K562 (cell line): ENCODE measurements around the gene MTHFR. TPM values are rescaled to one million over a fixed set of nuclear protein-coding genes. Genes with fewer than 3 reads are reported as not detected.

Experiments used
- DIDO1 ChIP-seq: fragments of 450-650 bp; IDR thresholded peaks from 2 replicates; pipeline ENCODE4 v1.6.1; 2016; ENCODE audit warnings: low read depth, missing biosample characterization, missing genetic modification characterization
- EP400 ChIP-seq: fragments of 450-650 bp; IDR thresholded peaks from 2 replicates; pipeline ENCODE4 v1.6.1; 2017; ENCODE audit warnings: antibody characterized with exemption, mild to moderate bottlenecking, moderate library complexity
- ERF ChIP-seq: fragments of 450-650 bp; formaldehyde crosslinking; IDR thresholded peaks from 2 replicates; pipeline ENCODE4 v1.4.0; 2020; ENCODE audit warnings: mild to moderate bottlenecking, mixed read lengths
- FOXK2 ChIP-seq, 2 experiments: fragments of 450-650 bp; IDR thresholded peaks in 1 of 2; conservative IDR thresholded peaks in 1 of 2; 2 replicates each; pipeline ENCODE4 v1.6.1; 2016; ENCODE audit warnings: low read depth in 2 of 2, mild to moderate bottlenecking in 1 of 2
- GATAD2A ChIP-seq: fragments of 450-650 bp; IDR thresholded peaks from 2 replicates; pipeline ENCODE4 v1.6.1; 2017
- HIVEP1 ChIP-seq: fragments of 250-450 bp; sonication (Bioruptor Pico); IDR thresholded peaks from 2 replicates; pipeline ENCODE4 v1.4.0; 2020; ENCODE audit warnings: mild to moderate bottlenecking
- HMG20A ChIP-seq: fragments of 450-650 bp; formaldehyde crosslinking; conservative IDR thresholded peaks from 2 replicates; pipeline ENCODE4 v1.4.0; 2020; ENCODE audit warnings: mild to moderate bottlenecking, mixed read lengths
- NCOA6 ChIP-seq: fragments of 450-650 bp; IDR thresholded peaks from 2 replicates; pipeline ENCODE4 v1.6.1; 2017; ENCODE audit warnings: mild to moderate bottlenecking
- NR3C1 ChIP-seq: sonication (generic); formaldehyde crosslinking; IDR thresholded peaks from 2 replicates; pipeline ENCODE4 v1.8.1; 2022; ENCODE audit warnings: missing genetic modification reagents
- PPARD ChIP-seq: fragments of 250-450 bp; sonication (Bioruptor Pico); IDR thresholded peaks from 2 replicates; pipeline ENCODE4 v1.8.0; 2022; ENCODE audit warnings: inconsistent platforms, mild to moderate bottlenecking, moderate library complexity
- SMARCA4 ChIP-seq: fragments of 450-650 bp; IDR thresholded peaks from 2 replicates; pipeline ENCODE4 v1.6.1; 2016
- SP1 ChIP-seq: sonication (generic); formaldehyde crosslinking; IDR thresholded peaks from 2 replicates; pipeline ENCODE4 v1.8.1; 2022; ENCODE audit warnings: mild to moderate bottlenecking, missing genetic modification reagents
- TBL1XR1 ChIP-seq, 2 experiments: IDR thresholded peaks; 2 replicates each; pipeline ENCODE4 v1.6.1; 2012; ENCODE audit warnings: improper control_type of control experiment in 2 of 2, low read length in 2 of 2, mild to moderate bottlenecking in 1 of 2
- TEAD4 ChIP-seq, 2 experiments: sonication (generic) in 1 of 2; formaldehyde crosslinking in 1 of 2; IDR thresholded peaks; 2 replicates each; pipeline versions ENCODE4 v1.6.1 to v1.8.0; 2012 to 2022; ENCODE audit warnings: borderline replicate concordance in 1 of 2, inconsistent platforms in 1 of 2, low read length in 1 of 2, mild to moderate bottlenecking in 1 of 2, missing genetic modification reagents in 1 of 2
- VEZF1 ChIP-seq: fragments of 200-800 bp; sonication (Bioruptor generic); IDR thresholded peaks from 2 replicates; pipeline ENCODE4 v1.6.1; 2017; ENCODE audit warnings: missing genetic modification characterization, missing compliant biosample characterization
- ZNF146 ChIP-seq: IDR thresholded peaks from one replicate; pipeline ENCODE4 v1.6.1; 2018; ENCODE audit warnings: missing compliant biosample characterization; ENCODE audit not compliant: unreplicated experiment
- ZNF23 ChIP-seq: fragments of 250-450 bp; sonication (Bioruptor Pico); IDR thresholded peaks from 2 replicates; pipeline ENCODE4 v1.4.0; 2020; ENCODE audit warnings: mild to moderate bottlenecking
- ZNF232 ChIP-seq: sonication (generic); formaldehyde crosslinking; IDR thresholded peaks from 2 replicates; pipeline ENCODE4 v1.8.0; 2022; ENCODE audit warnings: mild to moderate bottlenecking, missing genetic modification reagents
- ZNF253 ChIP-seq: fragments of 250-450 bp; sonication (Bioruptor Pico); conservative IDR thresholded peaks from 2 replicates; pipeline ENCODE4 v1.6.1; 2021; ENCODE audit warnings: mild to moderate bottlenecking
- ZNF696 ChIP-seq: fragments of 250-450 bp; sonication (Bioruptor Pico); conservative IDR thresholded peaks from 2 replicates; pipeline ENCODE4 v1.4.0; 2020; ENCODE audit warnings: mild to moderate bottlenecking, moderate library complexity
- polyA plus RNA-seq, 8 experiments: library from polyadenylated mRNA; depleted of rRNA in 4 of 8; stranded (reverse) in 5 of 8; unstranded in 3 of 8; fragments of >200 nt; fragmentation: Nextera tagmentation in 2 of 8; fragmentation: Illumina TruSeq in 1 of 8; extraction: Ambion mirVana in 2 of 8; extraction: Trizol in 1 of 8; gene quantifications; 2 replicates each; pipeline versions ENCODE4 v1.2.1 to v1.2.3, GENCODE V29; 2011 to 2014; ENCODE audit warnings: inconsistent platforms in 1 of 8, missing spikeins in 1 of 8
- total RNA-seq, 7 experiments: library from RNA; depleted of rRNA in 6 of 7; stranded (reverse); fragments of >200 nt in 6 of 7; fragmentation: Illumina TruSeq in 2 of 7; extraction: Trizol in 2 of 7; gene quantifications; 2 replicates each; pipeline versions ENCODE4 v1.2.1 to v1.2.3, GENCODE V29; 2011 to 2021; ENCODE audit warnings: low replicate concordance in 1 of 7
- TF ChIP-seq, protein P1 (sequence below), 3 experiments: fragments of 200-800 bp in 1 of 3; sonication (Bioruptor generic) in 1 of 3; sonication (generic) in 1 of 3; formaldehyde crosslinking in 1 of 3; IDR thresholded peaks; 2 replicates each; pipeline versions ENCODE4 v1.6.1 to v1.8.0; 2016 to 2022; ENCODE audit warnings: mild to moderate bottlenecking in 2 of 3, missing compliant biosample characterization in 2 of 3, missing genetic modification characterization in 2 of 3, missing genetic modification reagents in 1 of 3
- TF ChIP-seq, protein P2 (sequence below), 2 experiments: fragments of 250-450 bp in 1 of 2; fragments of 450-650 bp in 1 of 2; sonication (Bioruptor Pico) in 1 of 2; IDR thresholded peaks; 2 replicates each; pipeline versions ENCODE4 v1.6.1 to v1.8.0; 2016 to 2021; ENCODE audit warnings: mild to moderate bottlenecking in 2 of 2, moderate library complexity in 2 of 2, missing compliant biosample characterization in 1 of 2, missing genetic modification characterization in 1 of 2
- TF ChIP-seq, protein P3 (sequence below): fragments of 250-450 bp; sonication (Bioruptor Pico); IDR thresholded peaks from 2 replicates; pipeline ENCODE4 v1.4.0; 2020; ENCODE audit warnings: mild to moderate bottlenecking, moderate library complexity

Gene MTHFR
- total and polyA plus RNA-seq, 9 of the 15 experiments (the other 6 are each of a cell fraction or from before 2014, with no cell fraction given): 5.0 to 104 (median 62.6) TPM

DNA sequence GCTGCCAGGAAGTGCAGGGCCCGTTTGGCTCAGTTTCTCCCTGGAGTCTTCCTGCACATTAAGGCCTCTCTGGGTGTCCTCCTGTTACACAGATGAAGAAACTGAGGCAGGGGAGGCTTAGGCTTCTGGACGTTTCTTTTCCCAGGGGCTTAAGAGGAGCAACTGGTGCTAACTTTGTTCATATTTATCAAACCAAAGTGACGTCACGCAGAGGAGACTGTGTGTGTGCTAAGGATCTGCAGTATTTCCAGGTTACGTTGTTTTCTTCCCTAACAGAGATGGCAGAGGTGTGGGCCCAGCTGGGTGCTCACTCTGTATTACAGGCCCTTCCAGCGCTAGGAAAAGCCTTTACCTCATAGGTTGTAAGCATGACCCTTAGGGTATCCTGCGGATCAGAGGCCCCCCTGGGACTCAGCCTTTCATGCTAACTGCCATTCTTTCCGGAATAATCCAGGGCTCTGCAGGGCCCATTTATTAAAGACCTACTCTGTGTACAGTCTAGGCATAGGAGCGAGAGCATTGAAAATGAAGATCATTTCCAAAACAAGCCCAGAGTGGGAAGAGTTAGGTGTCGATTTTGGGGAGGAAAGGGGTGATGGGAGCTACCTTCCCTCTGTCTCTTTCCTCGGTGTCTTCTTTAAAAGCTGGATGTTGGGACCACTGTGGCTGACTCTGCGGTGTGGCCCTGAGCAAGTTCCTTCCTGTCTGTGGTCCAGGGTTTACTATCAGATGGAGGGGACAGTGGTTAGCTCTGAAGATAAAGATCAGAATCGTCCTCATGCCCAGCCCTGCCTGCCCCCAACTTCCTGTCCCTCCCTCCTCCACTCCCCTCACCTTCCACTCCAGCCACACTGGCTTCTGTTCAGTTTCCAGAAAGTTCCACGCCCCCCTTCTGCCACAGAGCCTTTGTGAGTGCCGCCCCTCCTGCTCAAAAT, 65.2 kb downstream of the MTHFR start (continued):
- TF ChIP-seq FOXK2 (conservative IDR thresholded peaks at IDR 0.05 in 1 of 2, IDR thresholded peaks at IDR 0.05 in 1 of 2; ENCODE audit: low read depth in 2 of 2): no peak
- TF ChIP-seq, protein P1, sequence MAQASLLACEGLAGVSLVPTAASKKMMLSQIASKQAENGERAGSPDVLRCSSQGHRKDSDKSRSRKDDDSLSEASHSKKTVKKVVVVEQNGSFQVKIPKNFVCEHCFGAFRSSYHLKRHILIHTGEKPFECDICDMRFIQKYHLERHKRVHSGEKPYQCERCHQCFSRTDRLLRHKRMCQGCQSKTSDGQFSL (CRISPR knock-in tag; IDR thresholded peaks at IDR 0.05): no peak
- TF ChIP-seq, protein P1 (tag; IDR thresholded peaks at IDR 0.05): no peak
- TF ChIP-seq SMARCA4: peak; percentile 71
- no peak for TF ChIP-seq ZNF232
- no peak for TF ChIP-seq ZNF696 (CRISPR knock-in tag)
- TF ChIP-seq GATAD2A: peak; percentile 83
- TF ChIP-seq PPARD (CRISPR knock-in tag): no peak
- TF ChIP-seq EP400: no peak; the same call in 1 of the 2 replicates
- 0 out of 2 replicates have a peak, but pooled peaks have one; percentile 26 for TF ChIP-seq HMG20A
- TF ChIP-seq VEZF1: peak; percentile 91
- peak in 1 of 2 experiments; percentile 40; a peak in 1 of 4 replicates for TF ChIP-seq TBL1XR1 (IDR thresholded peaks at IDR 0.05; ENCODE audit: low read length in 2 of 2)
- peak; percentile 39; the same call in 1 of the 2 replicates for TF ChIP-seq TEAD4 (IDR thresholded peaks at IDR 0.05; ENCODE audit: low read length)
- no peak for TF ChIP-seq TEAD4 (CRISPR knock-in tag; IDR thresholded peaks at IDR 0.05; ENCODE audit: borderline replicate concordance)
- TF ChIP-seq SP1 (CRISPR knock-in tag): peak; percentile 24; the same call in 1 of the 2 replicates
- TF ChIP-seq HIVEP1 (CRISPR knock-in tag): no peak; the same call in none of the 2 replicates
- no peak for TF ChIP-seq ZNF23 (CRISPR knock-in tag)
- TF ChIP-seq ERF: 0 out of 2 replicates have a peak, but pooled peaks have one; percentile 14
- no peak for TF ChIP-seq NCOA6
- TF ChIP-seq NR3C1 (CRISPR knock-in tag): no peak
- TF ChIP-seq, protein P2, sequence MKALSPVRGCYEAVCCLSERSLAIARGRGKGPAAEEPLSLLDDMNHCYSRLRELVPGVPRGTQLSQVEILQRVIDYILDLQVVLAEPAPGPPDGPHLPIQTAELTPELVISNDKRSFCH (CRISPR knock-in tag; IDR thresholded peaks at IDR 0.05): no peak
- TF ChIP-seq, protein P2 (tag; IDR thresholded peaks at IDR 0.05): no peak
- TF ChIP-seq, protein P3, sequence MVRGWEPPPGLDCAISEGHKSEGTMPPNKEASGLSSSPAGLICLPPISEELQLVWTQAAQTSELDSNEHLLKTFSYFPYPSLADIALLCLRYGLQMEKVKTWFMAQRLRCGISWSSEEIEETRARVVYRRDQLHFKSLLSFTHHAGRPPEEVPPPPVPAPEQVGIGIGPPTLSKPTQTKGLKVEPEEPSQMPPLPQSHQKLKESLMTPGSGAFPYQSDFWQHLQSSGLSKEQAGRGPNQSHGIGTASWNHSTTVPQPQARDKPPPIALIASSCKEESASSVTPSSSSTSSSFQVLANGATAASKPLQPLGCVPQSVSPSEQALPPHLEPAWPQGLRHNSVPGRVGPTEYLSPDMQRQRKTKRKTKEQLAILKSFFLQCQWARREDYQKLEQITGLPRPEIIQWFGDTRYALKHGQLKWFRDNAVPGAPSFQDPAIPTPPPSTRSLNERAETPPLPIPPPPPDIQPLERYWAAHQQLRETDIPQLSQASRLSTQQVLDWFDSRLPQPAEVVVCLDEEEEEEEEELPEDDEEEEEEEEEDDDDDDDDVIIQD (CRISPR knock-in tag): no peak
- no peak for TF ChIP-seq ZNF253 (CRISPR knock-in tag)
- no peak for TF ChIP-seq DIDO1 (tag)
- TF ChIP-seq ZNF146: no peak
